ENCODE results near the gene TPSAB1.
"Not testable (repeated sequence)": the region's sequence is repeated elsewhere in the genome, so short reads cannot be mapped to it uniquely, and the experiment has no call there.

Gene TPSAB1

GRCh38 chr16:1240436-1240835 is at the start of gene TPSAB1:
Gene TPSAB1 (plus strand): TSS chr16:1240705. CDS start chr16:1240939, 234 bp downstream.
- not testable (repeated sequence) for DNase-seq (ENCODE audit: low read depth)

GRCh38 chr16:1190789-1191188 is 49.7 kb upstream of the TPSAB1 start:
- not testable (repeated sequence) for DNase-seq (ENCODE audit: low read depth)

GRCh38 chr16:1192384-1193073 is 48.0 kb upstream of the TPSAB1 start:
- no peak for DNase-seq (ENCODE audit: low read depth)

- no peak for DNase-seq (ENCODE audit: low read depth)
These were observed 47.2 kb upstream of the TPSAB1 start for GRCh38 chr16:1193143-1193824.

- DNase-seq (ENCODE audit: low read depth), result no peak
These were observed 46.5 kb upstream of the TPSAB1 start for GRCh38 chr16:1193825-1194581.

- DNase-seq (ENCODE audit: low read depth), result no peak
These were observed 45.7 kb upstream of the TPSAB1 start for GRCh38 chr16:1194665-1195392.

- no peak for DNase-seq (ENCODE audit: low read depth)
These were observed 45.2 kb upstream of the TPSAB1 start for GRCh38 chr16:1195393-1195666.

- DNase-seq (ENCODE audit: low read depth), result no peak
These were observed 44.0 kb upstream of the TPSAB1 start for GRCh38 chr16:1196494-1196893.

- no peak for DNase-seq (ENCODE audit: low read depth)
These were observed 43.2 kb upstream of the TPSAB1 start for GRCh38 chr16:1197237-1197866.

- DNase-seq (ENCODE audit: low read depth), result no peak
These were observed 42.3 kb upstream of the TPSAB1 start for GRCh38 chr16:1198194-1198593.

GRCh38 chr16:1198671-1199346 is 41.7 kb upstream of the TPSAB1 start:
- not testable (repeated sequence) for DNase-seq (ENCODE audit: low read depth)

- no peak for DNase-seq (ENCODE audit: low read depth)
These were observed 41.0 kb upstream of the TPSAB1 start for GRCh38 chr16:1199347-1200013.

GRCh38 chr16:1200014-1200627 is 40.4 kb upstream of the TPSAB1 start:
- no peak for DNase-seq (ENCODE audit: low read depth)

- no peak for DNase-seq (ENCODE audit: low read depth)
These were observed 39.1 kb upstream of the TPSAB1 start for GRCh38 chr16:1201444-1201843.

- no peak for DNase-seq (ENCODE audit: low read depth)
These were observed 38.2 kb upstream of the TPSAB1 start for GRCh38 chr16:1202274-1202673.

GRCh38 chr16:1204933-1205332 is 35.6 kb upstream of the TPSAB1 start:
- no peak for DNase-seq (ENCODE audit: low read depth)

GRCh38 chr16:1206326-1206725 is 34.2 kb upstream of the TPSAB1 start:
- DNase-seq (ENCODE audit: low read depth), result no peak

- DNase-seq (ENCODE audit: low read depth), result no peak
These were observed 33.7 kb upstream of the TPSAB1 start for GRCh38 chr16:1206786-1207185.

GRCh38 chr16:1208239-1208830 is 32.2 kb upstream of the TPSAB1 start:
- no peak for DNase-seq (ENCODE audit: low read depth)

GRCh38 chr16:1209081-1209480 is 31.4 kb upstream of the TPSAB1 start:
- no peak for DNase-seq (ENCODE audit: low read depth)

Data from HS-27A (cell line).